MM.1S (cell line): ENCODE data around the gene C3orf85.

Source experiments
- DNase-seq: peaks from one replicate; pipeline ENCODE4 v3.0.0-alpha.2; 2015
- H2AFZ ChIP-seq: fragments of 300-600 bp; sonication (generic); 2 replicates; pipeline ENCODE4 v1.6.0; 2016; ENCODE audit warnings: antibody characterized with exemption, low read length
- H3F3A ChIP-seq: fragments of 300-600 bp; sonication (generic); 2 replicates; pipeline ENCODE4 v1.6.1; 2016; ENCODE audit warnings: mild to moderate bottlenecking, antibody characterized with exemption, low read length, moderate library complexity, mixed read lengths; ENCODE audit not compliant: insufficient read depth
- H3K27ac ChIP-seq: fragments of 300-600 bp; sonication (generic); 2 replicates; pipeline ENCODE4 v1.5.1; 2016; ENCODE audit warnings: mild to moderate bottlenecking, low read length
- H3K27me3 ChIP-seq: fragments of 300-600 bp; sonication (generic); replicated peaks from 2 replicates; pipeline ENCODE4 v1.6.0; 2016; ENCODE audit warnings: low read length; ENCODE audit not compliant: insufficient read depth
- H3K36me3 ChIP-seq: fragments of 300-600 bp; sonication (generic); replicated peaks from 2 replicates; pipeline ENCODE4 v1.6.1; 2016; ENCODE audit warnings: mild to moderate bottlenecking, low read length, mixed read lengths; ENCODE audit not compliant: insufficient read depth
- H3K4me1 ChIP-seq: fragments of 300-600 bp; sonication (generic); 2 replicates; pipeline ENCODE4 v1.6.1; 2016; ENCODE audit warnings: low read length, mixed read lengths
- H3K4me2 ChIP-seq: fragments of 300-600 bp; sonication (generic); 2 replicates; pipeline ENCODE4 v1.6.0; 2016; ENCODE audit warnings: low read depth, low read length
- H3K4me3 ChIP-seq: fragments of 300-600 bp; sonication (generic); 2 replicates; pipeline ENCODE4 v1.5.1; 2016; ENCODE audit warnings: low read length, mixed read lengths
- H3K79me2 ChIP-seq: fragments of 300-600 bp; sonication (generic); 2 replicates; pipeline ENCODE4 v1.6.1; 2016; ENCODE audit warnings: mixed run types, low read length, mixed read lengths
- H3K9ac ChIP-seq: fragments of 300-600 bp; sonication (generic); 2 replicates; pipeline ENCODE4 v1.6.1; 2016; ENCODE audit warnings: low read length, mixed read lengths
- H3K9me2 ChIP-seq: fragments of 300-600 bp; sonication (generic); replicated peaks from 2 replicates; pipeline ENCODE4 v1.6.1; 2016; ENCODE audit warnings: mild to moderate bottlenecking, low read length, mixed read lengths; ENCODE audit not compliant: insufficient read depth
- H3K9me3 ChIP-seq: fragments of 300-600 bp; sonication (generic); replicated peaks from 2 replicates; pipeline ENCODE4 v1.6.1; 2016; ENCODE audit warnings: mild to moderate bottlenecking, low read length, mixed read lengths; ENCODE audit not compliant: insufficient read depth
- H4K20me1 ChIP-seq: fragments of 300-600 bp; sonication (generic); 2 replicates; pipeline ENCODE4 v1.6.1; 2016; ENCODE audit warnings: mild to moderate bottlenecking, low read length, moderate library complexity, mixed read lengths; ENCODE audit not compliant: insufficient read depth
- CTCF ChIP-seq: fragments of 300-600 bp; sonication (generic); IDR thresholded peaks from 2 replicates; pipeline ENCODE4 v1.5.1; 2016; ENCODE audit warnings: antibody characterized with exemption, low read length, mixed read lengths
- EZH2 ChIP-seq: fragments of 300-600 bp; sonication (generic); optimal IDR thresholded peaks from 2 replicates; pipeline ENCODE3; 2017; ENCODE audit warnings: low read depth, mild to moderate bottlenecking, antibody characterized with exemption, low read length, mixed read lengths
- EZH2phosphoT487 ChIP-seq: fragments of 300-600 bp; sonication (generic); IDR thresholded peaks from 2 replicates; pipeline ENCODE4 v1.6.1; 2018; ENCODE audit warnings: antibody characterized with exemption, low read length

The C3orf85 gene

GRCh38 chr3:109165905-109166304 is 29.4 kb downstream of the C3orf85 start:
- no peak overlapping the region for H2AFZ ChIP-seq
- no peaks in the 10 kb centered on the region for H3K9me3 ChIP-seq
- no peak overlapping the region for H3K9ac ChIP-seq
- H3K36me3 ChIP-seq: no peaks in the 10 kb centered on the region
- no peaks in the 10 kb centered on the region for H3K27me3 ChIP-seq
- no peaks in the 10 kb centered on the region for H4K20me1 ChIP-seq
- H3F3A ChIP-seq: no peaks in the 10 kb centered on the region
- no peak overlapping the region for H3K27ac ChIP-seq
- H3K4me1 ChIP-seq: no peaks in the 10 kb centered on the region
- TF ChIP-seq EZH2phosphoT487 (no peak), CTCF (no peak), EZH2 (no peak)
- H3K4me2 ChIP-seq: no peak overlapping the region
- H3K79me2 ChIP-seq: no peaks in the 10 kb centered on the region
- H3K9me2 ChIP-seq: no peaks in the 10 kb centered on the region
- DNase-seq: no peak
- H3K4me3 ChIP-seq: no peak overlapping the region

GRCh38 chr3:109171479-109171878 is 35.0 kb downstream of the C3orf85 start:
- Histone ChIP-seq H3K27ac (no peak overlapping the region), H3K9me3 (no peaks in the 10 kb centered on the region), H3K9ac (no peak overlapping the region), H3K27me3 (no peaks in the 10 kb centered on the region), H2AFZ (no peak overlapping the region), H3F3A (no peaks in the 10 kb centered on the region), H4K20me1 (no peaks in the 10 kb centered on the region), H3K9me2 (no peaks in the 10 kb centered on the region), H3K36me3 (no peaks in the 10 kb centered on the region), H3K4me2 (no peak overlapping the region), H3K4me1 (no peaks in the 10 kb centered on the region), H3K4me3 (no peak overlapping the region), H3K79me2 (no peaks in the 10 kb centered on the region)
- no peak for DNase-seq
- TF ChIP-seq EZH2 (no peak), CTCF (no peak), EZH2phosphoT487 (no peak)

- DNase-seq: no peak
- Histone ChIP-seq H3K4me3 (no peak overlapping the region), H2AFZ (no peak overlapping the region), H4K20me1 (no peaks in the 10 kb centered on the region), H3K9me2 (no peaks in the 10 kb centered on the region), H3K27ac (no peak overlapping the region), H3K79me2 (no peaks in the 10 kb centered on the region), H3K9me3 (no peaks in the 10 kb centered on the region), H3K36me3 (no peaks in the 10 kb centered on the region), H3K27me3 (no peaks in the 10 kb centered on the region), H3K4me1 (no peaks in the 10 kb centered on the region), H3K9ac (no peak overlapping the region), H3F3A (no peaks in the 10 kb centered on the region), H3K4me2 (no peak overlapping the region)
- TF ChIP-seq CTCF (no peak), EZH2phosphoT487 (no peak), EZH2 (no peak)
Observed at GRCh38 chr3:109175411-109175810, 38.9 kb downstream of the C3orf85 start.
